Keratinocyte (primary cell): ENCODE measurements around the gene CCBE1. TPM values are rescaled to one million over a fixed set of nuclear protein-coding genes. Genes with fewer than 3 reads are reported as not detected.

Source experiments
- DNase-seq: peaks from one replicate; pipeline ENCODE4 v3.0.0-alpha.2; 2011; ENCODE audit warnings: low read depth, missing footprints, low spot score
- FAIRE-seq: peaks from 2 replicates; lab custom pipeline; 2011; peaks lifted over from hg19 to GRCh38; lab: Jason Lieb, UNC
- H2AFZ ChIP-seq: 2 replicates; pipeline ENCODE4 v1.6.0; 2012; ENCODE audit warnings: low read length, control low read depth, inconsistent platforms; ENCODE audit not compliant: control insufficient read depth
- H3K27ac ChIP-seq: 2 replicates; pipeline ENCODE4 v1.5.1; 2011; ENCODE audit warnings: low read length; ENCODE audit not compliant: control insufficient read depth, insufficient read depth
- H3K27me3 ChIP-seq: 3 replicates; pipeline ENCODE4 v1.6.0; 2011; ENCODE audit warnings: low read length; ENCODE audit not compliant: control insufficient read depth, insufficient read depth; ENCODE audit errors: extremely low read depth
- H3K36me3 ChIP-seq, 2 experiments: 2 replicates in 1 of 2; 3 replicates in 1 of 2; pipeline ENCODE4 v1.5.1; 2011; ENCODE audit warnings: low read length in 2 of 2, mild to moderate bottlenecking in 1 of 2; ENCODE audit not compliant: control insufficient read depth in 2 of 2, insufficient read depth in 2 of 2; ENCODE audit errors: extremely low read depth in 1 of 2
- H3K4me1 ChIP-seq: 3 replicates; pipeline ENCODE4 v1.5.1; 2011; ENCODE audit warnings: low read length; ENCODE audit not compliant: control insufficient read depth, insufficient read depth; ENCODE audit errors: extremely low read depth
- H3K4me2 ChIP-seq: 3 replicates; pipeline ENCODE4 v1.6.0; 2011; ENCODE audit warnings: low read depth, low read length; ENCODE audit not compliant: control insufficient read depth, insufficient read depth; ENCODE audit errors: extremely low read depth
- H3K4me3 ChIP-seq, 3 experiments: fragments of 200-600 bp in 1 of 3; sonication (generic) in 1 of 3; 2 replicates in 2 of 3; 3 replicates in 1 of 3; pipeline ENCODE4 v1.5.1; 2011 to 2016; ENCODE audit warnings: low read length in 3 of 3, mild to moderate bottlenecking in 3 of 3, control low read depth in 2 of 3, inconsistent platforms in 1 of 3, low read depth in 1 of 3, mixed read lengths in 1 of 3, mixed run types in 1 of 3, moderate library complexity in 1 of 3; ENCODE audit not compliant: control insufficient read depth in 2 of 3, insufficient read depth in 2 of 3; ENCODE audit errors: extremely low read depth in 1 of 3
- H3K79me2 ChIP-seq: 2 replicates; pipeline ENCODE4 v1.6.0; 2012; ENCODE audit warnings: low read length; ENCODE audit not compliant: control insufficient read depth, insufficient read depth
- H3K9ac ChIP-seq: 3 replicates; pipeline ENCODE4 v1.6.0; 2011; ENCODE audit warnings: low read length; ENCODE audit not compliant: control insufficient read depth, insufficient read depth; ENCODE audit errors: extremely low read depth
- H3K9me1 ChIP-seq: 3 replicates; pipeline ENCODE4 v1.6.0; 2011; ENCODE audit warnings: low read length; ENCODE audit not compliant: control insufficient read depth, insufficient read depth; ENCODE audit errors: extremely low read depth
- H3K9me3 ChIP-seq: 2 replicates; pipeline ENCODE4 v1.5.1; 2012; ENCODE audit warnings: low read depth, low read length; ENCODE audit not compliant: control insufficient read depth
- H4K20me1 ChIP-seq: 3 replicates; pipeline ENCODE4 v1.6.0; 2011; ENCODE audit warnings: low read length; ENCODE audit not compliant: control insufficient read depth, insufficient read depth; ENCODE audit errors: extremely low read depth
- CTCF ChIP-seq, 3 experiments: IDR thresholded peaks in 1 of 3; conservative IDR thresholded peaks in 1 of 3; optimal IDR thresholded peaks in 1 of 3; 2 replicates in 2 of 3; 3 replicates in 1 of 3; pipeline versions ENCODE3 to v1.5.1; 2011; ENCODE audit warnings: low read length in 3 of 3, mild to moderate bottlenecking in 3 of 3, moderate library complexity in 2 of 3, control low read depth in 1 of 3, inconsistent platforms in 1 of 3; ENCODE audit not compliant: insufficient read depth in 2 of 3; ENCODE audit errors: extremely low read depth in 1 of 3
- EZH2 ChIP-seq: IDR thresholded peaks from one replicate; pipeline ENCODE4 v1.6.1; 2012; ENCODE audit warnings: inconsistent platforms, mild to moderate bottlenecking, low read length, moderate library complexity
- dilution Hi-C: fragments of 300-500 bp; cut with MboI; formaldehyde crosslinking; loops from one replicate; pipeline ENCODE4 v1.7.0; 2020; ENCODE audit warnings: low sequenced_read_pairs; ENCODE audit not compliant: extremely low pct_ligation_motif_present
- polyA plus RNA-seq, 5 experiments: library from polyadenylated mRNA; depleted of rRNA in 3 of 5; stranded (reverse) in 3 of 5; stranded (forward) in 1 of 5; unstranded in 1 of 5; fragments of >200 nt; gene quantifications; 1 replicate in 1 of 5; 2 replicates in 3 of 5; 3 replicates in 1 of 5; pipeline versions ENCODE4 v1.2.1 to v1.2.3, GENCODE V29; 2011 to 2012; ENCODE audit warnings: missing spikeins in 2 of 5, low read depth in 1 of 5, low replicate concordance in 1 of 5

CCBE1 gene
- polyA plus RNA-seq, 1 donor (not counting 4 experiments of a cell fraction or from before 2014, with no cell fraction given), result 20.1 TPM

- Histone ChIP-seq H2AFZ (no peak overlapping the region), H3K4me3 (no peak overlapping the region), H4K20me1 (no peaks in the 10 kb centered on the region), H3K27ac (no peak overlapping the region), H3K4me2 (no peak overlapping the region), H3K9me3 (no peaks in the 10 kb centered on the region), H3K27me3 (no peaks in the 10 kb centered on the region), H3K79me2 (no peaks in the 10 kb centered on the region), H3K9ac (no peak overlapping the region), H3K4me1 (no peaks in the 10 kb centered on the region), H3K9me1 (no peaks in the 10 kb centered on the region), H3K36me3 (no peaks in the 10 kb centered on the region)
- dilution Hi-C loops, result no loop called here
- FAIRE-seq (no peak), DNase-seq (no peak)
- TF ChIP-seq CTCF (optimal IDR thresholded peaks at IDR 0.05 in 1 of 3, IDR thresholded peaks at IDR 0.05 in 1 of 3, conservative IDR thresholded peaks at IDR 0.05 in 1 of 3; ENCODE audit: extremely low read depth in 1 of 3, insufficient read depth in 2 of 3, low read length in 3 of 3) (no peak), EZH2 (no peak)
Observed at GRCh38 chr18:59537579-59537978, 159.6 kb downstream of the CCBE1 start.

GRCh38 chr18:59536166-59536565 is 161.1 kb downstream of the CCBE1 start:
- Histone ChIP-seq H3K4me1 (no peaks in the 10 kb centered on the region), H3K27me3 (no peaks in the 10 kb centered on the region), H3K4me3 (no peak overlapping the region), H3K79me2 (no peaks in the 10 kb centered on the region), H3K9ac (no peak overlapping the region), H2AFZ (no peak overlapping the region), H3K36me3 (no peaks in the 10 kb centered on the region), H4K20me1 (no peaks in the 10 kb centered on the region), H3K4me2 (no peak overlapping the region), H3K9me3 (no peaks in the 10 kb centered on the region), H3K27ac (no peak overlapping the region), H3K9me1 (no peaks in the 10 kb centered on the region)
- DNase-seq (no peak), FAIRE-seq (peak; percentile 32)
- dilution Hi-C loops, result no loop called here
- no peak for TF ChIP-seq EZH2
- TF ChIP-seq CTCF (optimal IDR thresholded peaks at IDR 0.05 in 1 of 3, IDR thresholded peaks at IDR 0.05 in 1 of 3, conservative IDR thresholded peaks at IDR 0.05 in 1 of 3; ENCODE audit: extremely low read depth in 1 of 3, insufficient read depth in 2 of 3, low read length in 3 of 3), result no peak
